ENCODE measurements around the gene SYCE3. TPM values are rescaled to one million over a fixed set of nuclear protein-coding genes. Genes with fewer than 3 reads are reported as not detected.
"Not testable (repeated sequence)": the region's sequence is repeated elsewhere in the genome, so short reads cannot be mapped to it uniquely, and the experiment has no call there.

The SYCE3 gene
- polyA plus RNA-seq, 2 donors: 0.32 TPM; not detected in 1

- H3K4me1 ChIP-seq (ENCODE audit: control insufficient read depth in 2 of 2, insufficient read depth in 2 of 2, low read length in 1 of 2): peaks cover 4 to 19% of the 10 kb centered on the region in 2 donors
These were observed 17.9 kb downstream of the SYCE3 start for GRCh38 chr22:50544746-50545253.

DNA sequence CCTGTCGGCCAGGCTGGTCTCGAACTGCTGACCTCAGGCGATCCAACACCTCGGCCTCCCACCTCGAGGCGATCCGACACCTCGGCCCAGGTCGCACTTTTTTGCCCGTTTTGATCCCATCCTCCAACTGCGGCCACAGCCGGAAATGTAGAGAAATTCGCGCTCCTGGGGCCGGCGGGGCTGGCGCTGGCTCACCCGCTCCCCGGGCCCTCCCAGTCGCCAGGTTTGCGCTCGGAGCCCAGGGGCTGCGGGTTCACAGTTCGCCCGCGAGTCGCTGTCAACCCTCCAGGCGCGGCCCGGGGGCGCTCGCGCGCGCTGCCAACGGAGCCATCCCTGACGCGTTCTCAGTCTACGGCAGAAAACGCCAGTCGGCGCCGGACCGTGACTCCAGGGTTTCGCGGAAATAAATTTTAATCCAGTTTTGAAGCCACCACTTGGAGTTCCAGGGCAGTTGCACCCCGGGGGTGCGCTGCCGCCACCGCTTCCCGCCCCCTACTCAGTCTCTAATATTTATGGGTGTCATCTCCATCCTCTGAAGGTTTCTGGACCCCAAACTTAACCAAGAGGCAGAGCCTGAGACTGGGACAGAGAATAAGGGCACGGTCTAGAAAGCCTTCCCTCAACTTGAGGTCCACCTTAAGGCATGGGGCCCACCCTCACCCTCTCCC, 18.5 kb downstream of the SYCE3 start:
- Histone ChIP-seq H3K9me3 (ENCODE audit: control insufficient read depth in 2 of 2, insufficient read depth in 1 of 2, low read depth in 1 of 2, low read length in 1 of 2) (no peaks in the 10 kb centered on the region), H3K27me3 (ENCODE audit: control insufficient read depth in 1 of 2, insufficient read depth in 2 of 2, low read length in 2 of 2) (no peaks in the 10 kb centered on the region), H3K36me3 (ENCODE audit: control insufficient read depth in 2 of 2, insufficient read depth in 2 of 2, low read length in 1 of 2) (no peaks in the 10 kb centered on the region), H3K4me1 (ENCODE audit: control insufficient read depth in 2 of 2, insufficient read depth in 2 of 2, low read length in 1 of 2) (peaks cover 4 to 17% of the 10 kb centered on the region in 2 donors), H3K4me3 (ENCODE audit: low read depth in 1 of 2, low read length in 2 of 2) (peak overlapping the region; percentile 25 to 30), H3K27ac (ENCODE audit: low read depth in 2 of 2, low read length in 1 of 2) (peak overlapping the region; percentile 74 to 85)
- 3% methylated on average over 52 of the region's 52 CpGs for WGBS, 2 donors

More at GRCh38 chr22:50544746-50545253, 17.9 kb downstream of the SYCE3 start:
- no peak overlapping the region for H3K4me3 ChIP-seq (ENCODE audit: low read depth in 1 of 2, low read length in 2 of 2)
- 41 to 49% methylated on average over 5 of the region's 5 CpGs for WGBS, 2 donors
- H3K9me3 ChIP-seq (ENCODE audit: control insufficient read depth in 2 of 2, insufficient read depth in 1 of 2, low read depth in 1 of 2, low read length in 1 of 2): no peaks in the 10 kb centered on the region
- H3K27ac ChIP-seq (ENCODE audit: low read depth in 2 of 2, low read length in 1 of 2): peak overlapping the region; percentile 74 to 85
- H3K36me3 ChIP-seq (ENCODE audit: control insufficient read depth in 2 of 2, insufficient read depth in 2 of 2, low read length in 1 of 2): no peaks in the 10 kb centered on the region
- no peaks in the 10 kb centered on the region for H3K27me3 ChIP-seq (ENCODE audit: control insufficient read depth in 1 of 2, insufficient read depth in 2 of 2, low read length in 2 of 2)

GRCh38 chr22:50542416-50542927, 20.2 kb downstream of the SYCE3 start:
- H3K27ac ChIP-seq (ENCODE audit: low read depth in 2 of 2, low read length in 1 of 2): peak overlapping the region; percentile 84 to 95

DNA sequence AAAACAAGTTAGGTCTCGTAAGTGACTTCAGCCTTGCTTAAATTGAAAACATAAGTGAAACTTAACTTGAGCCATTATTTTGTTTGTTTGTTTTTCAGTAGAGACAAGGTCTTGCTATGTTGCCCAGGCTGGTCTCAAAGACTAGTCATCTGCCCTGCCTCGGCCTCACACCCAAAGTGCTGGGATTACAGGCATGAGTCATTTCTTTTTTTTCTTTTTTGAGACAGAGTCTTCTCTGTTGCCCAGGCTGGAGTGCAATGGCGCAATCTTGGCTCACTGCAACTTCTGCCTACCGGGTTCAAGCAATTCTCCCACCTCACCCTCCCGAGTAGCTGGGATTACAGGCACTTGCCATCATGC, 21.1 kb downstream of the SYCE3 start:
- H3K4me3 ChIP-seq (ENCODE audit: low read depth in 1 of 2, low read length in 2 of 2); H3K36me3 ChIP-seq (ENCODE audit: control insufficient read depth in 2 of 2, insufficient read depth in 2 of 2, low read length in 1 of 2); H3K27me3 ChIP-seq (ENCODE audit: control insufficient read depth in 1 of 2, insufficient read depth in 2 of 2, low read length in 2 of 2); H3K9me3 ChIP-seq (ENCODE audit: control insufficient read depth in 2 of 2, insufficient read depth in 1 of 2, low read depth in 1 of 2, low read length in 1 of 2): not testable (repeated sequence)
- peaks cover 5 to 15% of the 10 kb centered on the region in 2 donors for H3K4me1 ChIP-seq (ENCODE audit: control insufficient read depth in 2 of 2, insufficient read depth in 2 of 2, low read length in 1 of 2)
- peak overlapping the region; percentile 84 to 88 for H3K27ac ChIP-seq (ENCODE audit: low read depth in 2 of 2, low read length in 1 of 2)
- 34 to 45% methylated on average over 5 of the region's 5 CpGs for WGBS, 2 donors

More at GRCh38 chr22:50542416-50542927, 20.2 kb downstream of the SYCE3 start:
- H3K27me3 ChIP-seq (ENCODE audit: control insufficient read depth in 1 of 2, insufficient read depth in 2 of 2, low read length in 2 of 2): no peaks in the 10 kb centered on the region
- peaks cover 0 to 2% of the 10 kb centered on the region in 2 donors for H3K9me3 ChIP-seq (ENCODE audit: control insufficient read depth in 2 of 2, insufficient read depth in 1 of 2, low read depth in 1 of 2, low read length in 1 of 2)
- H3K4me1 ChIP-seq (ENCODE audit: control insufficient read depth in 2 of 2, insufficient read depth in 2 of 2, low read length in 1 of 2): peaks cover 5 to 20% of the 10 kb centered on the region in 2 donors
- WGBS, 2 donors: 83 to 87% methylated on average over 19 of the region's 19 CpGs
- H3K36me3 ChIP-seq (ENCODE audit: control insufficient read depth in 2 of 2, insufficient read depth in 2 of 2, low read length in 1 of 2): no peaks in the 10 kb centered on the region
- H3K4me3 ChIP-seq (ENCODE audit: low read depth in 1 of 2, low read length in 2 of 2): no peak overlapping the region

DNA sequence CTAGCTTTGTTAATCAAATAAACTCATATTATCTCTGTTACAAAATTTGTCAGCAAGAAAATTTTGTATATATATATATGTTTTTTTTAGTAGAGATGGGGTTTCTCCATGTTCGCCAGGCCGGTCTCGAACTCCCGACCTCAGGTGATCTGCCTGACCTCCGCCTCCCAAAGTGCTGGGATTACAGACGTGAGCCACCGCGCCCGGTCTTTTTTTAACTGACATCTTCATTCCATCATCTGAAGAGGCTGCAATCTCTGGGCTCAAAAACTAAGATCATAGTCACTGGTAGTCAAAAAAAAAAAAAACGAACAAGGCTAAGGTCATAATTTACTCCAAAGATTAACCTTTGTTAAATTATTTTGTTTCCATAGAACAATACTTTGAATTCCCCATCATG, 22.3 kb downstream of the SYCE3 start:
- Histone ChIP-seq H3K4me1 (ENCODE audit: control insufficient read depth in 2 of 2, insufficient read depth in 2 of 2, low read length in 1 of 2) (peaks cover 5 to 7% of the 10 kb centered on the region in 2 donors), H3K27ac (ENCODE audit: low read depth in 2 of 2, low read length in 1 of 2) (peak overlapping the region in 1 of 2 donors; percentile 64)
- 68 to 83% methylated on average over 10 of the region's 10 CpGs for WGBS, 2 donors

GRCh38 chr22:50537765-50538164, 25.0 kb downstream of the SYCE3 start:
- Histone ChIP-seq H3K36me3 (ENCODE audit: control insufficient read depth in 2 of 2, insufficient read depth in 2 of 2, low read length in 1 of 2) (no peaks in the 10 kb centered on the region), H3K27me3 (ENCODE audit: control insufficient read depth in 1 of 2, insufficient read depth in 2 of 2, low read length in 2 of 2) (no peaks in the 10 kb centered on the region), H3K4me3 (ENCODE audit: low read depth in 1 of 2, low read length in 2 of 2) (no peak overlapping the region), H3K9me3 (ENCODE audit: control insufficient read depth in 2 of 2, insufficient read depth in 1 of 2, low read depth in 1 of 2, low read length in 1 of 2) (peaks cover 0 to 2% of the 10 kb centered on the region in 2 donors), H3K4me1 (ENCODE audit: control insufficient read depth in 2 of 2, insufficient read depth in 2 of 2, low read length in 1 of 2) (peaks cover 2 to 7% of the 10 kb centered on the region in 2 donors), H3K27ac (ENCODE audit: low read depth in 2 of 2, low read length in 1 of 2) (peak overlapping the region; percentile 79 to 84)
- 91% methylated on average over 13 of the region's 13 CpGs for WGBS, 2 donors

More for the DNA sequence above, 22.3 kb downstream of the SYCE3 start:
- Histone ChIP-seq H3K4me3 (ENCODE audit: low read depth in 1 of 2, low read length in 2 of 2) (no peak overlapping the region), H3K36me3 (ENCODE audit: control insufficient read depth in 2 of 2, insufficient read depth in 2 of 2, low read length in 1 of 2) (no peaks in the 10 kb centered on the region), H3K27me3 (ENCODE audit: control insufficient read depth in 1 of 2, insufficient read depth in 2 of 2, low read length in 2 of 2) (no peaks in the 10 kb centered on the region), H3K9me3 (ENCODE audit: control insufficient read depth in 2 of 2, insufficient read depth in 1 of 2, low read depth in 1 of 2, low read length in 1 of 2) (peaks cover 0 to 2% of the 10 kb centered on the region in 2 donors)

GRCh38 chr22:50536226-50536625, 26.5 kb downstream of the SYCE3 start:
- Histone ChIP-seq H3K27ac (ENCODE audit: low read depth in 2 of 2, low read length in 1 of 2) (peak overlapping the region in 1 of 2 donors; percentile 44), H3K9me3 (ENCODE audit: control insufficient read depth in 2 of 2, insufficient read depth in 1 of 2, low read depth in 1 of 2, low read length in 1 of 2) (peaks cover 0 to 2% of the 10 kb centered on the region in 2 donors), H3K4me3 (ENCODE audit: low read depth in 1 of 2, low read length in 2 of 2) (no peak overlapping the region), H3K36me3 (ENCODE audit: control insufficient read depth in 2 of 2, insufficient read depth in 2 of 2, low read length in 1 of 2) (no peaks in the 10 kb centered on the region), H3K4me1 (ENCODE audit: control insufficient read depth in 2 of 2, insufficient read depth in 2 of 2, low read length in 1 of 2) (peaks cover 2 to 6% of the 10 kb centered on the region in 2 donors), H3K27me3 (ENCODE audit: control insufficient read depth in 1 of 2, insufficient read depth in 2 of 2, low read length in 2 of 2) (no peaks in the 10 kb centered on the region)
- WGBS, 2 donors: 51 to 61% methylated on average over 3 of the region's 3 CpGs

- no peaks in the 10 kb centered on the region for H3K36me3 ChIP-seq (ENCODE audit: control insufficient read depth in 2 of 2, insufficient read depth in 2 of 2, low read length in 1 of 2)
- peaks cover 0 to 2% of the 10 kb centered on the region in 2 donors for H3K9me3 ChIP-seq (ENCODE audit: control insufficient read depth in 2 of 2, insufficient read depth in 1 of 2, low read depth in 1 of 2, low read length in 1 of 2)
- H3K27me3 ChIP-seq (ENCODE audit: control insufficient read depth in 1 of 2, insufficient read depth in 2 of 2, low read length in 2 of 2): no peaks in the 10 kb centered on the region
- 86% methylated on average over 7 to 8 of the region's 8 CpGs for WGBS, 2 donors
- H3K27ac ChIP-seq (ENCODE audit: low read depth in 2 of 2, low read length in 1 of 2): no peak overlapping the region
- no peak overlapping the region for H3K4me3 ChIP-seq (ENCODE audit: low read depth in 1 of 2, low read length in 2 of 2)
- peaks cover 2 to 6% of the 10 kb centered on the region in 2 donors for H3K4me1 ChIP-seq (ENCODE audit: control insufficient read depth in 2 of 2, insufficient read depth in 2 of 2, low read length in 1 of 2)
These were observed 27.6 kb downstream of the SYCE3 start for GRCh38 chr22:50535113-50535512.

DNA sequence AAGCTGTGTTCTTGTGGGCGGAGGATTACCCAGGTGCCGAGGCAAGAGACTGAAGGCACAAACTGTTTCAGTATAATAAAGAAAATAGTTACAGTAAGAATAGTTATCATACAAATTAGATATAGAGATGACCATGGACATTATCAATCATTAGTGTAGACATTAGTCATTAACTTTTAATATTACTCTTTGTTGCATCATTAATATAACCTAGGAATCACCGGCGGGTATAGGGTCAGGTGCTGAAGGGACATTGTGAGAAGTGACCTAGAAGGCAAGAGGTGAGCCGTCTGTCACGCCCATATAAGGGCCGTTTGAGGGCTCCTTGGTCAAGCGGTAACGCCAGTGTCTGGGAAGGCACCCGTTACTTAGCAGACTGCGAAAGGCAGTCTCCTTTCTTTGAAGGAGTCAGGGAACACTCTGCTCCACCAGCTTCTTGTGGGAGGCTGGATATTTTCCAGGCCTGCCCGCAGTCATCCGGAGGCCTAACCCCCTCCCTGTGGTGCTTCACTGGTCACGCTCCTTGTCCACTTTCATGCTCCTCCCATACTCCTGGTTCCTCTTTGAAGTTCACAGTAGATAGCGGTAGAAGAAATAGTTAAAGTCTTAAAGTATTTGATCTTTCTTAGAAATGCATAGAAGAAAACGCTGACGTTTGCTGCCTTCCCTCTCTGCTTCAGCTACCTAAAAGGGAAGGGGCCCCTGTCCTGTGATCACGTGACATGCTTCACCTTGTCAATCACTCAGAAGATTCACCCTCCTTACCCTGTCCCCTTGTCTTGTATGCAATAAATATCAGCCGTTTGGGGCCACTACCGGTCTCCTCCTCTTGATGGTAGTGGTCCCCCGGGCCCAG, 28.6 kb downstream of the SYCE3 start:
- H3K4me3 ChIP-seq (ENCODE audit: low read depth in 1 of 2, low read length in 2 of 2); H3K27ac ChIP-seq (ENCODE audit: low read depth in 2 of 2, low read length in 1 of 2); H3K4me1 ChIP-seq (ENCODE audit: control insufficient read depth in 2 of 2, insufficient read depth in 2 of 2, low read length in 1 of 2); H3K27me3 ChIP-seq (ENCODE audit: control insufficient read depth in 1 of 2, insufficient read depth in 2 of 2, low read length in 2 of 2); H3K9me3 ChIP-seq (ENCODE audit: control insufficient read depth in 2 of 2, insufficient read depth in 1 of 2, low read depth in 1 of 2, low read length in 1 of 2); H3K36me3 ChIP-seq (ENCODE audit: control insufficient read depth in 2 of 2, insufficient read depth in 2 of 2, low read length in 1 of 2): not testable (repeated sequence)
- WGBS, 2 donors: 65 to 67% methylated on average over 21 of the region's 21 CpGs

Measured in esophagus (tissue), 2 donors.